ELF-1 (cell line): ENCODE data around the gene IFNAR1.
A peak's percentile ranks its signal among the peaks of the same experiment; 100 is the strongest.

Source experiments
- DNase-seq: peaks from one replicate; pipeline ENCODE4 v3.0.0-alpha.2; 2016; ENCODE audit warnings: low read depth, low spot score

Gene IFNAR1

GRCh38 chr21:33401630-33401992 is 76.8 kb downstream of the IFNAR1 start:
- DNase-seq, result no peak

GRCh38 chr21:33402001-33402979 is 77.5 kb downstream of the IFNAR1 start:
- peak; percentile 57 for DNase-seq

- DNase-seq, result no peak
Measured at GRCh38 chr21:33403128-33403785, 78.5 kb downstream of the IFNAR1 start, which contains the start of gene IFNGR2. Gene IFNGR2 (plus strand): TSS chr21:33403413. CDS start chr21:33403544, 131 bp downstream.

- peak; percentile 72 for DNase-seq
Measured at GRCh38 chr21:33403786-33404585, 79.2 kb downstream of the IFNAR1 start.

- no peak for DNase-seq
Measured at GRCh38 chr21:33406493-33406892, 81.7 kb downstream of the IFNAR1 start.
